ENCODE measurements around the gene SLC9B1.
"Not testable (repeated sequence)": the region's sequence is repeated elsewhere in the genome, so short reads cannot be mapped to it uniquely, and the experiment has no call there.

The SLC9B1 gene

GRCh38 chr4:103008875-103009729 lies 10.4 kb downstream of the SLC9B1 start:
- no peak for DNase-seq

GRCh38 chr4:103002551-103002950 lies 17.0 kb downstream of the SLC9B1 start:
- DNase-seq = no peak

- DNase-seq = no peak
Measured at GRCh38 chr4:102994803-102995202, 24.7 kb downstream of the SLC9B1 start.

- not testable (repeated sequence) for DNase-seq
Measured at GRCh38 chr4:102993985-102994384, 25.5 kb downstream of the SLC9B1 start.

- no peak for DNase-seq
Measured at GRCh38 chr4:102988429-102989020, 31.0 kb downstream of the SLC9B1 start.

- DNase-seq = no peak
Measured at GRCh38 chr4:102981005-102981404, 38.5 kb downstream of the SLC9B1 start.

- DNase-seq = not testable (repeated sequence)
Measured at GRCh38 chr4:102961813-102962212, 57.7 kb downstream of the SLC9B1 start.

- no peak for DNase-seq
Measured at GRCh38 chr4:102959496-102959895, 60.0 kb downstream of the SLC9B1 start.

GRCh38 chr4:102945066-102945465 lies 74.4 kb downstream of the SLC9B1 start:
- DNase-seq = no peak

- DNase-seq = not testable (repeated sequence)
Measured at GRCh38 chr4:102938063-102938462, 81.4 kb downstream of the SLC9B1 start.

- DNase-seq = no peak
Measured at GRCh38 chr4:102935716-102936115, 83.8 kb downstream of the SLC9B1 start.

GRCh38 chr4:102919697-102920096 lies 99.8 kb downstream of the SLC9B1 start:
- not testable (repeated sequence) for DNase-seq

- no peak for DNase-seq
Measured at GRCh38 chr4:102918859-102919258, 100.6 kb downstream of the SLC9B1 start.

- DNase-seq = no peak
Measured at GRCh38 chr4:102901804-102902203, 117.7 kb downstream of the SLC9B1 start.

- DNase-seq = not testable (repeated sequence)
Measured at GRCh38 chr4:102897610-102898009, 121.9 kb downstream of the SLC9B1 start.

GRCh38 chr4:102896547-102896946 lies 123.0 kb downstream of the SLC9B1 start:
- DNase-seq = not testable (repeated sequence)

GRCh38 chr4:102889866-102890265 lies 129.6 kb downstream of the SLC9B1 start:
- not testable (repeated sequence) for DNase-seq

GRCh38 chr4:102888570-102888969 lies 130.9 kb downstream of the SLC9B1 start:
- DNase-seq = not testable (repeated sequence)

- DNase-seq = no peak
Measured at GRCh38 chr4:102883278-102883677, 136.2 kb downstream of the SLC9B1 start.

- no peak for DNase-seq
Measured at GRCh38 chr4:102881343-102881742, 138.2 kb downstream of the SLC9B1 start.

- DNase-seq = no peak
Measured at GRCh38 chr4:102878901-102879300, 140.6 kb downstream of the SLC9B1 start.

GRCh38 chr4:102878349-102878748 lies 141.2 kb downstream of the SLC9B1 start:
- not testable (repeated sequence) for DNase-seq

GRCh38 chr4:102877477-102878106 lies 141.9 kb downstream of the SLC9B1 start:
- DNase-seq = not testable (repeated sequence)

GRCh38 chr4:102871772-102872171 lies 147.7 kb downstream of the SLC9B1 start:
- no peak for DNase-seq

All from SIG-M5 (cell line).